ENCODE results near the gene RAB6A. TPM values are rescaled to one million over a fixed set of nuclear protein-coding genes. Genes with fewer than 3 reads are reported as not detected.
A peak's percentile ranks its signal among the peaks of the same experiment; 100 is the strongest.

RAB6A gene
- total RNA-seq, 1 experiment from 2014 or later: 59.7 TPM

- DNase-seq (ENCODE audit: low read depth): no peak
These were observed 106.3 kb downstream of the RAB6A start for GRCh38 chr11:73654482-73655021.

GRCh38 chr11:73653996-73654395, 106.9 kb downstream of the RAB6A start:
- no peak for DNase-seq (ENCODE audit: low read depth)

GRCh38 chr11:73652856-73653559, 107.9 kb downstream of the RAB6A start:
- peak; percentile 36 for DNase-seq (ENCODE audit: low read depth)

- DNase-seq (ENCODE audit: low read depth): peak; percentile 79
These were observed 108.7 kb downstream of the RAB6A start for GRCh38 chr11:73652046-73652730.

- no peak for DNase-seq (ENCODE audit: low read depth)
These were observed 109.2 kb downstream of the RAB6A start for GRCh38 chr11:73651661-73652045.

GRCh38 chr11:73651252-73651651, 109.6 kb downstream of the RAB6A start:
- DNase-seq (ENCODE audit: low read depth): no peak

- DNase-seq (ENCODE audit: low read depth): no peak
These were observed 110.5 kb downstream of the RAB6A start for GRCh38 chr11:73650400-73650799.

- no peak for DNase-seq (ENCODE audit: low read depth)
These were observed 111.7 kb downstream of the RAB6A start for GRCh38 chr11:73649206-73649605.

GRCh38 chr11:73648571-73649046, 112.3 kb downstream of the RAB6A start:
- DNase-seq (ENCODE audit: low read depth): no peak

- DNase-seq (ENCODE audit: low read depth): no peak
These were observed 112.8 kb downstream of the RAB6A start for GRCh38 chr11:73648121-73648520.

GRCh38 chr11:73647459-73648100, 113.3 kb downstream of the RAB6A start:
- DNase-seq (ENCODE audit: low read depth): peak; percentile 56

- no peak for DNase-seq (ENCODE audit: low read depth)
These were observed 114.8 kb downstream of the RAB6A start, which contains the start of gene PLEKHB1 for GRCh38 chr11:73645972-73646631. PLEKHB1 (plus strand) TSS chr11:73646581; CDS start chr11:73646609, 28 bp downstream.

- DNase-seq (ENCODE audit: low read depth): no peak
These were observed 115.5 kb downstream of the RAB6A start for GRCh38 chr11:73645121-73645969.

- no peak for DNase-seq (ENCODE audit: low read depth)
These were observed 119.2 kb downstream of the RAB6A start for GRCh38 chr11:73641668-73642067.

GRCh38 chr11:73640592-73640991, 120.3 kb downstream of the RAB6A start:
- DNase-seq (ENCODE audit: low read depth): no peak

GRCh38 chr11:73637012-73637411, 123.9 kb downstream of the RAB6A start:
- DNase-seq (ENCODE audit: low read depth): no peak

GRCh38 chr11:73636249-73636648, 124.6 kb downstream of the RAB6A start:
- DNase-seq (ENCODE audit: low read depth): no peak

GRCh38 chr11:73635721-73636120, 125.2 kb downstream of the RAB6A start:
- no peak for DNase-seq (ENCODE audit: low read depth)

- no peak for DNase-seq (ENCODE audit: low read depth)
These were observed 126.9 kb downstream of the RAB6A start for GRCh38 chr11:73633999-73634398.

- no peak for DNase-seq (ENCODE audit: low read depth)
These were observed 127.9 kb downstream of the RAB6A start for GRCh38 chr11:73632996-73633395.

All from HT1080 (cell line).